ENCODE results near the gene RXFP4. TPM values are rescaled to one million over a fixed set of nuclear protein-coding genes. Genes with fewer than 3 reads are reported as not detected.

RXFP4 gene
- total RNA-seq, 2 experiments from 2014 or later: 0.34 TPM; not detected in 1

DNA sequence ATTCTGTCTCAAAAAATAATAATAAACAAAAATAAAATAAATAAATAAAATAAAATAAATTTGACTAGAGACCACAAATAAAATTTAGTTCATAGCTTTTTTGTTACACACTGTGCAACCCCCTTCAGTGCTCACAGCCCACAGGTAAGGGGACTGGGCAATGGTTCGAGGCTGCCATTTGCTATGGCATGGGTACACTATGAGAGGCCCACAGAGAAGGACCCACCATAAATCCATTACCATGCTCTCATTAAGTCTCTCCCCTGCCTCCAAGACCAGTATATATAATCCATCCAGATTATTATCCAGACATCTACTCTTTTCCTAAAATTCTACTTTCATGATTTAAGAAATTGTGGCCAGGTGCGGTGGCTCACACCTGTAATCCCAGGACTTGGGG is 21.6 kb upstream of the RXFP4 start:
- Histone ChIP-seq H3K79me2 (ENCODE audit: insufficient read depth, low read depth, low read length) (peaks cover 29% of the 10 kb centered on the region; the same call in 1 of the 2 replicates), H3K36me3 (ENCODE audit: insufficient read depth, low read length) (peaks cover 98% of the 10 kb centered on the region), H2AFZ (ENCODE audit: low read length) (no peak overlapping the region), H3K4me2 (ENCODE audit: low read length) (no peak overlapping the region), H3K27ac (ENCODE audit: low read depth, low read length, poor library complexity, severe bottlenecking) (no peak overlapping the region), H3K4me3 (ENCODE audit: low read depth, low read length, poor library complexity, severe bottlenecking) (no peak overlapping the region), H3K9me3 (ENCODE audit: low read length) (no peaks in the 10 kb centered on the region), H3K9me2 (ENCODE audit: insufficient read depth, low read length) (no peaks in the 10 kb centered on the region), H3K4me1 (ENCODE audit: insufficient read depth, low read length, poor library complexity, severe bottlenecking) (no peaks in the 10 kb centered on the region), H4K20me1 (ENCODE audit: insufficient read depth, low read length) (no peaks in the 10 kb centered on the region)
- ChIA-PET POLR2A (interaction anchor here (0.6 kb wide), 1 partner anchor 381 kb away, joined by 3 read pairs; no protein-coding TSS in a partner anchor), CTCF (ENCODE audit: unreplicated experiment) (no interaction called here)
- TF ChIP-seq EZH2phosphoT487 (IDR thresholded peaks at IDR 0.05; ENCODE audit: borderline replicate concordance, low read depth, low read length): no peak
- TF ChIP-seq, protein P1, sequence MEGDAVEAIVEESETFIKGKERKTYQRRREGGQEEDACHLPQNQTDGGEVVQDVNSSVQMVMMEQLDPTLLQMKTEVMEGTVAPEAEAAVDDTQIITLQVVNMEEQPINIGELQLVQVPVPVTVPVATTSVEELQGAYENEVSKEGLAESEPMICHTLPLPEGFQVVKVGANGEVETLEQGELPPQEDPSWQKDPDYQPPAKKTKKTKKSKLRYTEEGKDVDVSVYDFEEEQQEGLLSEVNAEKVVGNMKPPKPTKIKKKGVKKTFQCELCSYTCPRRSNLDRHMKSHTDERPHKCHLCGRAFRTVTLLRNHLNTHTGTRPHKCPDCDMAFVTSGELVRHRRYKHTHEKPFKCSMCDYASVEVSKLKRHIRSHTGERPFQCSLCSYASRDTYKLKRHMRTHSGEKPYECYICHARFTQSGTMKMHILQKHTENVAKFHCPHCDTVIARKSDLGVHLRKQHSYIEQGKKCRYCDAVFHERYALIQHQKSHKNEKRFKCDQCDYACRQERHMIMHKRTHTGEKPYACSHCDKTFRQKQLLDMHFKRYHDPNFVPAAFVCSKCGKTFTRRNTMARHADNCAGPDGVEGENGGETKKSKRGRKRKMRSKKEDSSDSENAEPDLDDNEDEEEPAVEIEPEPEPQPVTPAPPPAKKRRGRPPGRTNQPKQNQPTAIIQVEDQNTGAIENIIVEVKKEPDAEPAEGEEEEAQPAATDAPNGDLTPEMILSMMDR (conservative IDR thresholded peaks at IDR 0.05; ENCODE audit: low read length): no peak
- intact Hi-C loops (cut with micrococcal nuclease; ENCODE audit: unreplicated experiment): no loop called here
- no TSS peak for BruUV-seq (replicated peaks)
- no peak for DNase-seq (ENCODE audit: low spot score)

DNA sequence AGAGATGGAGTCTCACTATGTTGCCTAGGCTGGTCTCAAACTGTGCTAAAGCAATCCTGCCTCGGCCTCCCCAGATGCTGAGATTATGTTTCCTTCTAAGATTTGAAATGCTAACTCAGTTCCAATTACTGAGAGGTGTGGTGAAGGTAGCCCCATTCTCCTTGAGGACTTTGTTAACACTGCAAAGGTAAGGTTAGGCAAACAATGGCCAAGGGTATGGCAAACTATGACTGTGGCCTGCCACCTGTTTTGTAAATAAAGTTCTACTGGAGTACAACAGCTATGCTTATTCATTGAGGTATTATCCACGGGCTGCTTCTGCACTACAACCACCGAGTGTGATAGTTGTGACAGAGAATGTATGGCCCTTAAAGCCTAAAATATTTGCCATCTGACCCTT is 20.7 kb upstream of the RXFP4 start:
- Histone ChIP-seq H3K4me2 (ENCODE audit: low read length) (no peak overlapping the region), H3K9me3 (ENCODE audit: low read length) (no peaks in the 10 kb centered on the region), H2AFZ (ENCODE audit: low read length) (no peak overlapping the region), H3K4me1 (ENCODE audit: insufficient read depth, low read length, poor library complexity, severe bottlenecking) (no peaks in the 10 kb centered on the region), H3K79me2 (ENCODE audit: insufficient read depth, low read depth, low read length) (peaks cover 32% of the 10 kb centered on the region; the same call in 1 of the 2 replicates), H3K9me2 (ENCODE audit: insufficient read depth, low read length) (no peaks in the 10 kb centered on the region), H3K4me3 (ENCODE audit: low read depth, low read length, poor library complexity, severe bottlenecking) (no peak overlapping the region), H4K20me1 (ENCODE audit: insufficient read depth, low read length) (no peaks in the 10 kb centered on the region), H3K27ac (ENCODE audit: low read depth, low read length, poor library complexity, severe bottlenecking) (no peak overlapping the region), H3K36me3 (ENCODE audit: insufficient read depth, low read length) (peaks cover 98% of the 10 kb centered on the region)
- ChIA-PET CTCF (ENCODE audit: unreplicated experiment) (no interaction called here), POLR2A (interaction anchor here (0.5 to 1.0 kb wide), 2 partner anchors 15 to 81 kb away, joined by 3 to 4 read pairs; no protein-coding TSS in a partner anchor)
- no peak for DNase-seq (ENCODE audit: low spot score)
- intact Hi-C loops (cut with micrococcal nuclease; ENCODE audit: unreplicated experiment): no loop called here
- BruUV-seq (replicated peaks): no TSS peak
- TF ChIP-seq, protein P1 (conservative IDR thresholded peaks at IDR 0.05; ENCODE audit: low read length): no peak
- TF ChIP-seq EZH2phosphoT487 (IDR thresholded peaks at IDR 0.05; ENCODE audit: borderline replicate concordance, low read depth, low read length): no peak

DNA sequence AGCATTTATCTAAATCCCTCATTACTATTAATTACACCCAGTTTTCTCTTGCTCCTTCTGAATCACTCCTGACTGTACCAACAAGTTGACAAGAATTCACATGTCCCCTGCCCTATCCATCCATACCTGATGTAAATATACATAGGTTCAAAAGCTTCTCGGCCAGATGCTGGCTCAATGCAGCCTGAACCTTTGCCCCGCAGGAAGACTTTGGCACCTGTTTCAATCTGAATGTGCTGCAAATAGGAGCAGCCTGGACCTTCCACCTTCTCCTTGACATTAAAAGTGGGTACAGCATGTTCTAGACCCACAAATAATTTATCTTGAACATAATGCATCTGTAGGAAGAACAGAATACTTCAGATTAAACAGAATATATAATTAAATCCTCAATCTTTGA is 15.9 kb upstream of the RXFP4 start:
- Histone ChIP-seq H3K4me3 (ENCODE audit: low read depth, low read length, poor library complexity, severe bottlenecking) (no peak overlapping the region), H2AFZ (ENCODE audit: low read length) (no peak overlapping the region), H3K36me3 (ENCODE audit: insufficient read depth, low read length) (peaks cover 99% of the 10 kb centered on the region), H3K27ac (ENCODE audit: low read depth, low read length, poor library complexity, severe bottlenecking) (no peak overlapping the region), H3K9me2 (ENCODE audit: insufficient read depth, low read length) (no peaks in the 10 kb centered on the region), H3K9me3 (ENCODE audit: low read length) (no peaks in the 10 kb centered on the region), H3K4me1 (ENCODE audit: insufficient read depth, low read length, poor library complexity, severe bottlenecking) (peaks cover 5% of the 10 kb centered on the region), H3K4me2 (ENCODE audit: low read length) (no peak overlapping the region), H4K20me1 (ENCODE audit: insufficient read depth, low read length) (peaks cover 7% of the 10 kb centered on the region; the same call in 1 of the 2 replicates), H3K79me2 (ENCODE audit: insufficient read depth, low read depth, low read length) (peaks cover 70% of the 10 kb centered on the region)
- ChIA-PET POLR2A (no interaction called here), CTCF (ENCODE audit: unreplicated experiment) (no interaction called here)
- intact Hi-C loops (cut with micrococcal nuclease; ENCODE audit: unreplicated experiment): no loop called here
- DNase-seq (ENCODE audit: low spot score): no peak
- no TSS peak for BruUV-seq (replicated peaks)
- TF ChIP-seq, protein P1 (conservative IDR thresholded peaks at IDR 0.05; ENCODE audit: low read length): no peak
- no peak for TF ChIP-seq EZH2phosphoT487 (IDR thresholded peaks at IDR 0.05; ENCODE audit: borderline replicate concordance, low read depth, low read length)

All from OCI-LY7 (cell line).